HepG2 (cell line): ENCODE results near the gene CASTOR1. TPM values are rescaled to one million over a fixed set of nuclear protein-coding genes. Genes with fewer than 3 reads are reported as not detected.

ENCODE experiments used
- CHCHD3 ChIP-seq: sonication (generic); formaldehyde crosslinking; IDR thresholded peaks from 2 replicates; pipeline ENCODE4 v1.8.0; 2022; ENCODE audit warnings: mild to moderate bottlenecking, missing genetic modification reagents, moderate library complexity
- KIAA2018 ChIP-seq: sonication (generic); formaldehyde crosslinking; IDR thresholded peaks from 2 replicates; pipeline ENCODE4 v1.5.0; 2020; ENCODE audit warnings: mild to moderate bottlenecking, missing genetic modification reagents, borderline replicate concordance
- KLF13 ChIP-seq: sonication (generic); formaldehyde crosslinking; IDR thresholded peaks from 2 replicates; pipeline ENCODE4 v1.4.0; 2020; ENCODE audit warnings: mild to moderate bottlenecking, missing genetic modification reagents
- NKX3-1 ChIP-seq: sonication (generic); formaldehyde crosslinking; IDR thresholded peaks from 2 replicates; pipeline ENCODE4 v1.5.0; 2020; ENCODE audit warnings: missing genetic modification reagents
- SSRP1 ChIP-seq: IDR thresholded peaks from 2 replicates; pipeline ENCODE4 v1.6.1; 2016; ENCODE audit warnings: control low read depth
- SYNCRIP ChIP-seq: fragments of 200-400 bp; formaldehyde crosslinking; IDR thresholded peaks from 2 replicates; pipeline ENCODE4 v1.6.1; 2018; ENCODE audit warnings: mild to moderate bottlenecking, low read depth, low read length; ENCODE audit not compliant: insufficient read depth
- ZBTB38 ChIP-seq: sonication (generic); formaldehyde crosslinking; IDR thresholded peaks from 2 replicates; pipeline ENCODE4 v1.5.1; 2020; ENCODE audit warnings: mild to moderate bottlenecking, missing genetic modification reagents
- ZFP62 ChIP-seq: sonication (generic); formaldehyde crosslinking; IDR thresholded peaks from 2 replicates; pipeline ENCODE4 v1.4.0; 2020; ENCODE audit warnings: missing genetic modification reagents
- ZMYM3 ChIP-seq: sonication (generic); formaldehyde crosslinking; IDR thresholded peaks from 2 replicates; pipeline ENCODE4 v1.5.1; 2020; ENCODE audit warnings: mild to moderate bottlenecking, missing genetic modification reagents
- ZNF335 ChIP-seq: sonication (generic); formaldehyde crosslinking; IDR thresholded peaks from 2 replicates; pipeline ENCODE4 v1.4.0; 2020; ENCODE audit warnings: missing genetic modification reagents
- ZNF768 ChIP-seq: sonication (generic); formaldehyde crosslinking; IDR thresholded peaks from 2 replicates; pipeline ENCODE4 v1.4.0; 2020; ENCODE audit warnings: missing genetic modification reagents
- ZNF883 ChIP-seq: sonication (generic); formaldehyde crosslinking; IDR thresholded peaks from 2 replicates; pipeline ENCODE4 v1.5.1; 2020; ENCODE audit warnings: mild to moderate bottlenecking, missing genetic modification reagents; ENCODE audit errors: not compliant biosample characterization
- polyA plus RNA-seq, 8 experiments: library from polyadenylated mRNA; depleted of rRNA in 3 of 8; stranded (reverse) in 7 of 8; unstranded in 1 of 8; fragments of >200 nt; fragmentation: Illumina TruSeq in 4 of 8; extraction: Trizol in 4 of 8; gene quantifications; 2 replicates each; pipeline versions ENCODE4 v1.2.1 to v1.2.3, GENCODE V29; 2011 to 2016; ENCODE audit warnings: low read depth in 4 of 8, missing spikeins in 1 of 8, mixed read lengths in 1 of 8; ENCODE audit not compliant: insufficient read depth in 1 of 8
- total RNA-seq, 5 experiments: library from RNA; depleted of rRNA; stranded (reverse); fragments of >200 nt; fragmentation: Illumina TruSeq; extraction: Trizol; gene quantifications; 2 replicates each; pipeline ENCODE4 v1.2.3, GENCODE V29; 2016; ENCODE audit warnings: low read depth in 1 of 5
- TF ChIP-seq, protein P1 (sequence below): sonication (generic); formaldehyde crosslinking; conservative IDR thresholded peaks from 2 replicates; pipeline ENCODE4 v1.8.0; 2022; ENCODE audit warnings: missing genetic modification reagents
- TF ChIP-seq, protein P2 (sequence below): sonication (generic); formaldehyde crosslinking; IDR thresholded peaks from 2 replicates; pipeline ENCODE4 v1.9.0; 2021; ENCODE audit warnings: missing genetic modification reagents, borderline replicate concordance
- TF ChIP-seq, protein P3 (sequence below): sonication (generic); formaldehyde crosslinking; IDR thresholded peaks from 2 replicates; pipeline ENCODE4 v1.4.0; 2020; ENCODE audit warnings: mild to moderate bottlenecking, low read depth, missing genetic modification reagents
- TF ChIP-seq, protein P4 (sequence below): sonication (generic); formaldehyde crosslinking; IDR thresholded peaks from 2 replicates; pipeline ENCODE4 v1.8.1; 2022; ENCODE audit warnings: mild to moderate bottlenecking, missing genetic modification reagents

Gene CASTOR1
- total and polyA plus RNA-seq, 2 of the 13 experiments (the other 11 are each of a cell fraction or from before 2014, with no cell fraction given): 2.6 to 4.4 TPM

- TF ChIP-seq ZNF335 (CRISPR knock-in tag): no peak
- TF ChIP-seq, protein P1, sequence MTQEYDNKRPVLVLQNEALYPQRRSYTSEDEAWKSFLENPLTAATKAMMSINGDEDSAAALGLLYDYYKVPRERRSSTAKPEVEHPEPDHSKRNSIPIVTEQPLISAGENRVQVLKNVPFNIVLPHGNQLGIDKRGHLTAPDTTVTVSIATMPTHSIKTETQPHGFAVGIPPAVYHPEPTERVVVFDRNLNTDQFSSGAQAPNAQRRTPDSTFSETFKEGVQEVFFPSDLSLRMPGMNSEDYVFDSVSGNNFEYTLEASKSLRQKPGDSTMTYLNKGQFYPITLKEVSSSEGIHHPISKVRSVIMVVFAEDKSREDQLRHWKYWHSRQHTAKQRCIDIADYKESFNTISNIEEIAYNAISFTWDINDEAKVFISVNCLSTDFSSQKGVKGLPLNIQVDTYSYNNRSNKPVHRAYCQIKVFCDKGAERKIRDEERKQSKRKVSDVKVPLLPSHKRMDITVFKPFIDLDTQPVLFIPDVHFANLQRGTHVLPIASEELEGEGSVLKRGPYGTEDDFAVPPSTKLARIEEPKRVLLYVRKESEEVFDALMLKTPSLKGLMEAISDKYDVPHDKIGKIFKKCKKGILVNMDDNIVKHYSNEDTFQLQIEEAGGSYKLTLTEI: no peak
- TF ChIP-seq ZNF768 (CRISPR knock-in tag): no peak; the same call in 1 of the 2 replicates
- TF ChIP-seq, protein P2, sequence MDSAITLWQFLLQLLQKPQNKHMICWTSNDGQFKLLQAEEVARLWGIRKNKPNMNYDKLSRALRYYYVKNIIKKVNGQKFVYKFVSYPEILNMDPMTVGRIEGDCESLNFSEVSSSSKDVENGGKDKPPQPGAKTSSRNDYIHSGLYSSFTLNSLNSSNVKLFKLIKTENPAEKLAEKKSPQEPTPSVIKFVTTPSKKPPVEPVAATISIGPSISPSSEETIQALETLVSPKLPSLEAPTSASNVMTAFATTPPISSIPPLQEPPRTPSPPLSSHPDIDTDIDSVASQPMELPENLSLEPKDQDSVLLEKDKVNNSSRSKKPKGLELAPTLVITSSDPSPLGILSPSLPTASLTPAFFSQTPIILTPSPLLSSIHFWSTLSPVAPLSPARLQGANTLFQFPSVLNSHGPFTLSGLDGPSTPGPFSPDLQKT: no peak
- no peak for TF ChIP-seq ZBTB38 (CRISPR knock-in tag)
- TF ChIP-seq ZNF883 (CRISPR knock-in tag): no peak
- no peak for TF ChIP-seq SYNCRIP
- TF ChIP-seq KIAA2018 (CRISPR knock-in tag): no peak
- no peak for TF ChIP-seq KLF13 (CRISPR knock-in tag)
- TF ChIP-seq ZMYM3: peak; percentile 95
- no peak for TF ChIP-seq ZFP62
- no peak for TF ChIP-seq NKX3-1 (CRISPR knock-in tag)
- TF ChIP-seq, protein P3, sequence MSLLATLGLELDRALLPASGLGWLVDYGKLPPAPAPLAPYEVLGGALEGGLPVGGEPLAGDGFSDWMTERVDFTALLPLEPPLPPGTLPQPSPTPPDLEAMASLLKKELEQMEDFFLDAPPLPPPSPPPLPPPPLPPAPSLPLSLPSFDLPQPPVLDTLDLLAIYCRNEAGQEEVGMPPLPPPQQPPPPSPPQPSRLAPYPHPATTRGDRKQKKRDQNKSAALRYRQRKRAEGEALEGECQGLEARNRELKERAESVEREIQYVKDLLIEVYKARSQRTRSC (CRISPR knock-in tag): no peak
- no peak for TF ChIP-seq CHCHD3 (CRISPR knock-in tag)
- TF ChIP-seq, protein P4, sequence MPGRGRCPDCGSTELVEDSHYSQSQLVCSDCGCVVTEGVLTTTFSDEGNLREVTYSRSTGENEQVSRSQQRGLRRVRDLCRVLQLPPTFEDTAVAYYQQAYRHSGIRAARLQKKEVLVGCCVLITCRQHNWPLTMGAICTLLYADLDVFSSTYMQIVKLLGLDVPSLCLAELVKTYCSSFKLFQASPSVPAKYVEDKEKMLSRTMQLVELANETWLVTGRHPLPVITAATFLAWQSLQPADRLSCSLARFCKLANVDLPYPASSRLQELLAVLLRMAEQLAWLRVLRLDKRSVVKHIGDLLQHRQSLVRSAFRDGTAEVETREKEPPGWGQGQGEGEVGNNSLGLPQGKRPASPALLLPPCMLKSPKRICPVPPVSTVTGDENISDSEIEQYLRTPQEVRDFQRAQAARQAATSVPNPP (CRISPR knock-in tag): no peak
- no peak for TF ChIP-seq SSRP1 (CRISPR knock-in tag)
Measured at GRCh38 chr22:30287648-30288418, 1.5 kb downstream of the CASTOR1 start (continued).
